NK-92 treated with Interleukin-12 subunit alpha and Interleukin-12 subunit beta, amount 100 ng/mL, for 24 hours (cell line): ENCODE data around the gene ERN1.

Experiments used
- DNase-seq: peaks from one replicate; lab custom pipeline; 2025; lab: John Stamatoyannopoulos, UW

Gene ERN1

GRCh38 chr17:64157669-64158180, 27.8 kb upstream of the ERN1 start:
- DNase-seq, result no peak

DNA sequence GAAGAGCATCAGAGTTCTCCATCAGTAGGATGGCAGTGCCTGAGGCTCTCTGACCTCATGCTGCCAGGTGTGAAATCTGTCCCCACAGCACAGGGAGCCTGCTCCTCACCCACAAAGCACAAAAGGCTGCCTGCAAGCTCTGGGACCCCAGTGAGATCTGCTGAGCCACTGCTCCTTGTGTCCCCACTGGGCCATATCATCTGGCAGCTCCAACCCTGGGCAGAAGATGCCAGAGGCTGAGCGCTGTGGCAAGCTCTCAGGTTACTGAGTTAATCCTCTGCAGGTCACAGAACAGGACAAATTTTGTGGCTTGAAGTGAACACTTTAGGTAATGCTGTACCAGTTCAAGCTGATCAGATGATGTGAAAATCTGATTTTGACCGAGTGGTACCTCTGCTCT, 26.7 kb upstream of the ERN1 start:
- no peak for DNase-seq

DNA sequence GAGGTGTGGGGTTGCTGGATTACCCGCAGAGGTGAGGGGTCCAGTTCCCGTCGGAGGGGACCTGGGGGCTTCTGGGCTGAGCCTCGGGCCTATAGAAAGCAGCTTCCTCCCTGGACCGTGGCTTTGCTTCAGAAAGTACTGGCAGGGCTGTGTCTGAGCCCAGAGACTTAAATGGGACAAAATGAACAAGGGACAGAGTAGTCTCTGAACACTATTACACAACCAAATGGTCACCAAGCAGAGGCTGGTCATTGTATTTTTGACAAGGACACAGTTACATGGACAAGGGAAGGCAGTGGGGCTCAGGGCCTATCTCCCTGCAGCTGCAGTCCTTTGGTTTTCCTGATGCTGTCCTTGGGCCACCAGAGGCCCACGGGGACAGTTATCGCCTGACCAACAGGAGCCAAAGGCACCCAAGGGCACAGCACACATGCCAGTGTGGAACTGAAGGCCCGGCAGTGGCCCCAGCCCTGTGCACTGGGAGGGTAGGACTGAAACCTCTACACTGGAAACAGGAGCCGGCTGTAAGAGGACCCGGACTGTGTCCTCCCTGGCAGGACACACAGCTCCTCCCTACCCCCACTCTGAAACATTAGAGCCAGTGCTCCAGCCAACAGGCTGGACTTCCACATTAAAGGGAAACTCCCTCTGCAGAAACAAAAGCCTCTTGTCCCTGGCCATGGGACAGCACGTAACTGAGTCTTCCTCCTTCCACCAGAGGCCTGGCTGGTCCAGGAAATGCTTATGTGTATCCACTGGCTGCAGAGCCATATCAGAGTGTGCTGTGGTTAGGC, 26.0 kb upstream of the ERN1 start:
- no peak for DNase-seq

DNA sequence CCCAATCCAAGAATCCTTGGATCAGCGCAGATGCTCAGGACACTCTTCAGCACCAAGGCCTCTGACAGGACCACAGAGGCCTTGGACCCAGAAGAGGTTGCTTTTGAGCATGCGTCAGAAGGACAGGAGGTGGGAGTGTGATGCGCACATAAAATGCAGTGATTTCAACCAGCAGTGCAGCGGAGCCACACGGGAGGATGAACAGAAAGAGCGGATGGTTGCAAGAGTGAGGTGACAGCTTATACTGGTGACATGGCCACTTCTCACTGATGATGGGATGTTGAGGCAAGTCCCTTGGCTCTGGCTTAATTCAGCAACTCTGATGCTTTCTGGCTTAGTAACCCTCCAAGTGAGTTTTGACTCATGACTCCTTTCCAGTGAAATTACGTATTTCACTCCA, 25.2 kb upstream of the ERN1 start:
- no peak for DNase-seq

GRCh38 chr17:64154717-64155116, 24.8 kb upstream of the ERN1 start:
- no peak for DNase-seq

DNA sequence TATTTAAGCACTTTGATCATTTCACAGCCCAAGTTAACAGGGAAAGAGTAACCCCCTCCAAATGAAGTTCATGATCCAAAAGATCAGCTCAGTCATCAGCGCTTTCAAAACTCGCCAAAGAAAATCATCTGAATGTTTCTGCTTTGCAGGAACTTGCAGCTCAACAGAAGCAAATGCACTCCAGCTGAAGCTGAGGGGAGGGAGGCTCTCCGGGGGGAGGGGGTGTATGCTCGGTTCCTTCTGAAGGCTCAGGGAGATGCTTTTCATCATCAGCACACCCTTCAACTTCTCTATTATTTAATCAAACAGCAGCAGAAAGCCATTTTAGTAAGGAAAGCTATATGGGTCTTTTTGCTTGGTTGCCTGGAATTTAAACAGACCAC, 24.4 kb upstream of the ERN1 start:
- DNase-seq, result no peak

DNA sequence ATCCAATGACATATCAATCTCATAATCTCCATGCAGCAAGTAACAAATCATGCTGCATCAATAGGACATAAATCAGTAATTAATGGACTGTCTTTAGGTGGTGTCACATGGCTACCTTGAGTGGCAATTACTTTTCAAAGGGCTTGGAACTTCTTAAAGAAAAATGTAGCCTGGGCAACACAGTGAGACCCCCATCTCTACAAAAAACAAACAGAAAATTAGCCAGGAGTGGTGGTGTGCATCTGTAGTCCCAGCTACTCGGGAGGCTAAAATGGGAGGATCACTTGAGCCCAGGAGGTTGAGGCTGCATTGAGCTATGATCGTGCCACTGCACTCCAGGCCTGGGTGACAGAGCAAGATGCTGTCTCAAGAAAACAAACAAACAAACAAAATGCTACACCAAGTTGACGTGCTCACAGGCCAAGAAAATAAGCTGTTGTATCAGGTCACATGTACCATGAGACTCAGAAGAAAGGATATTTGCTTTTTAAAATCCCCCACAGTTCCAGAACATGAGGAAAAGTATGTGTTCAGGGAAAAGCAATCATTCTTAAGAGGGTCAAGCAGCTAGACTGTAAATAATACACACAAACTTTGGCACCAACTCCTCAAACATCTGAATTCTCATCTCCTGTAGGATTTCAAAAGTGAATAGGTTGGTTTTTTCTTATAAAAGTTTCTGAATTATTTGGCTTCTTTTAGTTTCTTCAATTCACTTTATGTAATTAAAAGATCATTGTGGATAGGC, 23.8 kb upstream of the ERN1 start:
- DNase-seq, result no peak

GRCh38 chr17:64152428-64153125, 22.6 kb upstream of the ERN1 start:
- no peak for DNase-seq

- no peak for DNase-seq
Observed at GRCh38 chr17:64151016-64151368, 21.0 kb upstream of the ERN1 start.

GRCh38 chr17:64150237-64151015, 20.5 kb upstream of the ERN1 start:
- peak; percentile 23 for DNase-seq

- DNase-seq, result no peak
Observed at GRCh38 chr17:64149196-64149595, 19.3 kb upstream of the ERN1 start.

DNA sequence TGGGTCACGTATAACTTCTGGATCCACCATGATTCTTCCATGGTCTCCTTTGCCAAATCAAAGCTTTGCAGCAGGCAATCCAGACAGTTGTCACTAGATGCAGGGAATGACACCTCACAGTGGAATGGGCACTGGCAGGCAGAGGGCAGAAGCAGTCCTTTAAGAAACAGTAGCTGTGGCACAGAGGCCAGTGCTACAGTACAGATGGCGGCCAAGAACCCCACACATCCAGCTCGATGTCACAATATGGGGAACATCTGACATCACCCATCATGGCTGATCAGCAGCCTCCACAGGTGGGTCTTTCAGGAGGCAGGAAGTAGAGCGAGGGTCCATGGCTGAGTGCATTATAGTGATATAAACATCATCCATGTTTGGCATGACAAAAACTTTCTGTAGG, 18.8 kb upstream of the ERN1 start:
- DNase-seq, result no peak

GRCh38 chr17:64148017-64148631, 18.2 kb upstream of the ERN1 start:
- DNase-seq, result no peak

GRCh38 chr17:64147110-64148016, 17.4 kb upstream of the ERN1 start:
- DNase-seq, result no peak

DNA sequence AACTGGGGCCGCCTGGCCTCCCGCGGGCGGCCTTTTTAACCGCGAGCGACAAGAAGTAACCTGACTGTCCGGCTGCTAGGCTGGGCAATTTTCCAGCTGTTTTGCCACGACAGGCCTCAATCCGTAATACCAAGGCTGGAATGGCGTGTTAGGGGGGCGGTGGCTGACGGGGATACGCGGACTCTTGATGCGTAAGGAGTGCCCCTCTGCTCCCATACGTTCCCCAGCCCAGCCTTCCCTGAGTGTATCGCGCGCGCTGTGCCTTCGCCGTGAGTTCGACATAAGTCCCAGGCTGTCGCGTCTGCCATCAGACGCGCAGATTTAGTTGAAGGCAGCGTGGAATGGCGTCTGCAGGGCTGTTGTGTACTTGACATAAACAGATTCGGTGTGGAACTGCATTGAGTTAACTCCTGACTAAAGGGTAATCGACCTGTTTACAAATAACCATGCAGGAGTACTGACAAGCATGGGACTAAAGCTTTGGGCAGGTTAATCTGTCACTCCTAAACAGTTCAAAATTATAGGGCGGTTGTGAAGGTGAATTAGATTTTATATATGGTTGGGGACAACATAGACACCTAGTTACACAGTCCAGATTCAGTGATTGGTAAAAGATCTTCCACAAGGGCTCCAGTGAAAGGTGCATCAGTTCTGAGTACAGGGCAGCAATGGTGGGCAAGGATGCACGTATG, 16.6 kb upstream of the ERN1 start:
- peak; percentile 48 for DNase-seq

GRCh38 chr17:64145751-64146417, 15.9 kb upstream of the ERN1 start:
- DNase-seq, result peak; percentile 92

DNA sequence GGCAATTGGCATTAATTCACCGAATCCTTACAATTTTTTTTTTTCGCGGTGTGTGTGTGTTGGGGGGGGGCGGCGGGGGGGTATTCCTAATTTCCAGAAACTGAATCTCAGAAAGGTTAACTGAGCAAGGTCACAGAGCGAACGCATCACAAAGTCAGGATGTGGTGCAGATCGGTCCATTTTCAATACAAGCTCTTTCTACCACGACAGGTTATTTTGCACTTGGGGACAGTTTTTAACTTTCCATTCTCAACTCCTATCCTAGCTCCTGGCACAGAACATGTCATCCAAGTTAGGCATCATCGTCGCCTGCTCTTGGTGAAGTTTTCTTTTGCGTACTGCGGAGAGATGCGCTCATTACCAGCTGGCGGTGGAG, 15.4 kb upstream of the ERN1 start:
- DNase-seq, result no peak

- DNase-seq, result no peak
Observed at GRCh38 chr17:64139542-64139941, 9.6 kb upstream of the ERN1 start.

DNA sequence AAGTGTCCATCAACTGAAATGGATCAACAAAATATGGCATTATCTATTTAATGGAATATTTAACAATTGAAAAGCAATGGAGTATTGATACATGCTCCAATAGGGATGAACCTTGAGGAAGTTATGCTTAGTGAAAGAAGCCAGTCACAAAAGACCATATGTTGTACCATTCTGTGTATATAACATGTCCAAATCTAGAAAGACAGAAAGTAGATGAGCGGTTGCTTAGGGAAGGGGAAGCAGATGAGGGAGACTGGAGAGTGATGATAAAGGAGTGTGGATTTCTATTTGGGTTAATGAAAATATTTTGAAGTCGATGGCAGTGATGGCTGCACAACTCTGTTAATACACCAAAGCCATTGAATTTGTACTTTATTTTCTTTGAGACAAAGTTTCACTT, 8.5 kb upstream of the ERN1 start:
- DNase-seq, result no peak
